Bronchial epithelial cell (primary cell): ENCODE results near the gene GALR1. TPM values are rescaled to one million over a fixed set of nuclear protein-coding genes. Genes with fewer than 3 reads are reported as not detected.
"Not testable (repeated sequence)": the region's sequence is repeated elsewhere in the genome, so short reads cannot be mapped to it uniquely, and the experiment has no call there.

Experiments
- DNase-seq: peaks from one replicate; pipeline ENCODE4 v3.0.0-alpha.2; 2010; ENCODE audit warnings: low read depth
- FAIRE-seq: peaks from 2 replicates; lab custom pipeline; 2011; peaks lifted over from hg19 to GRCh38; lab: Jason Lieb, UNC
- H3K27me3 ChIP-seq: 2 replicates; pipeline ENCODE4 v1.5.1; 2011; ENCODE audit warnings: low read length; ENCODE audit not compliant: control insufficient read depth, insufficient read depth
- H3K36me3 ChIP-seq: 2 replicates; pipeline ENCODE4 v1.5.1; 2011; ENCODE audit warnings: low read length; ENCODE audit not compliant: control insufficient read depth, insufficient read depth
- H3K4me3 ChIP-seq: 2 replicates; pipeline ENCODE4 v1.5.1; 2011; ENCODE audit warnings: mild to moderate bottlenecking, low read depth, low read length, control low read depth
- CTCF ChIP-seq: IDR thresholded peaks from 2 replicates; pipeline ENCODE4 v1.5.1; 2011; ENCODE audit warnings: mild to moderate bottlenecking, moderate library complexity, low read length, control low read depth, inconsistent platforms; ENCODE audit not compliant: insufficient read depth, severe bottlenecking
- total RNA-seq: library from RNA; depleted of rRNA; stranded (reverse); fragments of >200 nt; gene quantifications from 2 replicates; pipeline ENCODE4 v1.2.1, GENCODE V29; 2014

The GALR1 gene
- total RNA-seq, 1 donor from 2014 or later: not detected

- DNase-seq: no peak
- Histone ChIP-seq H3K36me3 (no peaks in the 10 kb centered on the region), H3K4me3 (no peak overlapping the region), H3K27me3 (no peaks in the 10 kb centered on the region)
- FAIRE-seq: no peak
- TF ChIP-seq CTCF: no peak
Observed at GRCh38 chr18:77234504-77235365, 14.9 kb upstream of the GALR1 start.

GRCh38 chr18:77239285-77239684 lies 10.4 kb upstream of the GALR1 start:
- H3K27me3 ChIP-seq, H3K4me3 ChIP-seq, FAIRE-seq, H3K36me3 ChIP-seq, DNase-seq: not testable (repeated sequence)

- no peak for FAIRE-seq
- no peak for DNase-seq
- Histone ChIP-seq H3K27me3 (peaks cover 25% of the 10 kb centered on the region), H3K4me3 (no peak overlapping the region), H3K36me3 (no peaks in the 10 kb centered on the region)
- TF ChIP-seq CTCF: no peak
Observed at GRCh38 chr18:77248873-77249568, 627 bp upstream of the GALR1 start.

GRCh38 chr18:77250501-77250925 lies 865 bp downstream of the GALR1 start:
- no peak for TF ChIP-seq CTCF
- FAIRE-seq (no peak), DNase-seq (no peak)
- H3K4me3 ChIP-seq: no peak overlapping the region
- H3K27me3 ChIP-seq: peaks cover 25% of the 10 kb centered on the region
- H3K36me3 ChIP-seq: no peaks in the 10 kb centered on the region

GRCh38 chr18:77250926-77251729 lies 1.5 kb downstream of the GALR1 start:
- FAIRE-seq (no peak), DNase-seq (no peak)
- H3K27me3 ChIP-seq: peaks cover 25% of the 10 kb centered on the region
- no peak overlapping the region for H3K4me3 ChIP-seq
- no peak for TF ChIP-seq CTCF
- H3K36me3 ChIP-seq: no peaks in the 10 kb centered on the region

GRCh38 chr18:77251730-77252050 lies 2.0 kb downstream of the GALR1 start:
- peaks cover 25% of the 10 kb centered on the region for H3K27me3 ChIP-seq
- no peak overlapping the region for H3K4me3 ChIP-seq
- TF ChIP-seq CTCF: no peak
- FAIRE-seq: no peak
- DNase-seq: no peak
- H3K36me3 ChIP-seq: no peaks in the 10 kb centered on the region
